ENCODE results near the gene PRDM5. TPM values are rescaled to one million over a fixed set of nuclear protein-coding genes. Genes with fewer than 3 reads are reported as not detected.

Gene PRDM5
- total and polyA plus RNA-seq, 7 donors: 0.56 to 3.4 (median 2.2) TPM

GRCh38 chr4:120915336-120915735 lies 7.2 kb downstream of the PRDM5 start:
- Histone ChIP-seq H3K4me3 (no peak overlapping the region), H3K27ac (no peak overlapping the region), H3K4me1 (peaks cover 17% of the 10 kb centered on the region), H3K36me3 (ENCODE audit: insufficient read depth in 1 of 2, low read depth in 1 of 2) (no peaks in the 10 kb centered on the region), H3K9me3 (no peaks in the 10 kb centered on the region), H3K27me3 (ENCODE audit: insufficient read depth in 3 of 3, low read length in 2 of 3) (no peaks in the 10 kb centered on the region)
- WGBS, 3 donors: 83 to 100% (median 83%) methylated on average over 2 of the region's 2 CpGs
- intact Hi-C loops (cut with DNase I): loop anchor here in 1 of 2 donors (5.0 kb wide), 1 partner anchor 327 kb away; no protein-coding TSS in a partner anchor
- DNase-seq: no peak
- TF ChIP-seq CTCF (IDR thresholded peaks at IDR 0.05): no peak
- ATAC-seq: no peak

- H3K27ac ChIP-seq: no peak overlapping the region
- H3K36me3 ChIP-seq (ENCODE audit: insufficient read depth in 1 of 2, low read depth in 1 of 2): peaks cover 0 to 4% of the 10 kb centered on the region in 2 donors
- no peak for TF ChIP-seq CTCF (IDR thresholded peaks at IDR 0.05)
- no peak overlapping the region for H3K4me3 ChIP-seq
- DNase-seq: no peak
- WGBS, 3 donors: 83 to 91% (median 88%) methylated on average over 2 of the region's 2 CpGs
- no peaks in the 10 kb centered on the region for H3K9me3 ChIP-seq
- no peak for ATAC-seq
- intact Hi-C loops (cut with DNase I): no loop called here
- no peaks in the 10 kb centered on the region for H3K4me1 ChIP-seq
- no peaks in the 10 kb centered on the region for H3K27me3 ChIP-seq (ENCODE audit: insufficient read depth in 3 of 3, low read length in 2 of 3)
Measured at GRCh38 chr4:120903419-120903818, 19.1 kb downstream of the PRDM5 start.

- Histone ChIP-seq H3K4me3 (no peak overlapping the region), H3K36me3 (ENCODE audit: insufficient read depth in 1 of 2, low read depth in 1 of 2) (peaks cover 0 to 4% of the 10 kb centered on the region in 2 donors), H3K27me3 (ENCODE audit: insufficient read depth in 3 of 3, low read length in 2 of 3) (no peaks in the 10 kb centered on the region), H3K4me1 (no peaks in the 10 kb centered on the region), H3K27ac (no peak overlapping the region), H3K9me3 (no peaks in the 10 kb centered on the region)
- intact Hi-C loops (cut with DNase I): no loop called here
- DNase-seq (no peak), ATAC-seq (no peak)
- no peak for TF ChIP-seq CTCF (IDR thresholded peaks at IDR 0.05)
Measured at GRCh38 chr4:120902925-120903324, 19.6 kb downstream of the PRDM5 start.

GRCh38 chr4:120901731-120902130 lies 20.8 kb downstream of the PRDM5 start:
- ATAC-seq (no peak), DNase-seq (no peak)
- Histone ChIP-seq H3K4me3 (no peak overlapping the region), H3K36me3 (ENCODE audit: insufficient read depth in 1 of 2, low read depth in 1 of 2) (peaks cover 0 to 4% of the 10 kb centered on the region in 2 donors), H3K27me3 (ENCODE audit: insufficient read depth in 3 of 3, low read length in 2 of 3) (no peaks in the 10 kb centered on the region), H3K4me1 (no peaks in the 10 kb centered on the region), H3K9me3 (no peaks in the 10 kb centered on the region), H3K27ac (no peak overlapping the region)
- no peak for TF ChIP-seq CTCF (IDR thresholded peaks at IDR 0.05)
- intact Hi-C loops (cut with DNase I): no loop called here
- WGBS, 3 donors: 59 to 91% (median 62%) methylated on average over 1 of the region's 1 CpG

GRCh38 chr4:120897981-120898719 lies 24.4 kb downstream of the PRDM5 start:
- ATAC-seq (no peak), DNase-seq (no peak)
- TF ChIP-seq CTCF (IDR thresholded peaks at IDR 0.05): no peak
- H3K4me3 ChIP-seq: no peak overlapping the region
- intact Hi-C loops (cut with DNase I): no loop called here
- no peaks in the 10 kb centered on the region for H3K4me1 ChIP-seq
- H3K27ac ChIP-seq: no peak overlapping the region
- no peaks in the 10 kb centered on the region for H3K9me3 ChIP-seq
- H3K36me3 ChIP-seq (ENCODE audit: insufficient read depth in 1 of 2, low read depth in 1 of 2): no peaks in the 10 kb centered on the region
- no peaks in the 10 kb centered on the region for H3K27me3 ChIP-seq (ENCODE audit: insufficient read depth in 3 of 3, low read length in 2 of 3)
- WGBS, 3 donors: 94% methylated on average over 4 of the region's 4 CpGs
